ENCODE measurements around the gene CP. TPM values are rescaled to one million over a fixed set of nuclear protein-coding genes. Genes with fewer than 3 reads are reported as not detected.
A peak's percentile ranks its signal among the peaks of the same experiment; 100 is the strongest.

Gene CP
- total and polyA plus RNA-seq, 4 donors, result 565 to 1,748 (median 1,277) TPM

DNA sequence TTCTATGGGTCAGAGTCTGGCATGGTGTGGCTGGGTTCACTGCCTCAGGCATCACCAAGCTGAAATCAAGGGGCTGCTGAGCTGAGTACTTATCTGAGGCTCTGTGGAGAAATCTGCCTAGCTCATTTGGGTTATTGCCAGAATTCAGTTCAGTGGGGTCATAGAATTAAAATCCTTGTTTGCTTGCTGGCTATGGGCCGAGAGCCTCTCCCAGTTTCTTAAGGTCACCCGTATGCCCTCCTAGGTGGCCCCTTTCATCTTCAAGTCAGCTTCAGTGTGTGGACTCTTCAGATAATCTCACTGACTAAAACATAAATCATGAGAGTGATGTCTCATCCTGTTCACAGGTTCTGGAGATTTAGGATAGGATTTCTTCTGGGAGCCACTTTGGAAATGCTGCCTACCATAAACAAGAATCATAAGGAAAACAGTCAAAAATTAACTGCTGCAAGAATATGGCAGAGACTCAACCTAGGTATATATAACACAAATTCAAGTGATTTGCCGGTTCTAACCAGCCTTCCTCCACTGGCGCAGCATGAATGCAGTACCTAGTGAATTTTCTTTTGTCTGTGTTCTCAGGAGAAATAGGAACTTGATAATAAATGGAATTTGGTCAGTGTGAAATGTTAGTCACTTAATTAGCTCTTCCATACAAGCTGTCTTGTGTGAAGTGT is 5.3 kb downstream of the CP start:
- H3K36me3 ChIP-seq (ENCODE audit: control insufficient read depth in 4 of 4, insufficient read depth in 3 of 4, low read depth in 1 of 4, low read length in 3 of 4), result peaks cover 0 to 18% (median 8%) of the 10 kb centered on the region in 4 donors
- peaks cover 0 to 31% (median 13%) of the 10 kb centered on the region in 4 donors for H3K4me1 ChIP-seq (ENCODE audit: control insufficient read depth in 4 of 4, insufficient read depth in 4 of 4, low read length in 3 of 4)
- WGBS, result 33% methylated on average over 4 of the region's 4 CpGs
- DNase-seq (ENCODE audit: low spot score), result no peak
- no peaks in the 10 kb centered on the region for H3K27me3 ChIP-seq (ENCODE audit: control insufficient read depth in 4 of 4, insufficient read depth in 4 of 4, low read length in 3 of 4)
- no peaks in the 10 kb centered on the region for H3K9me3 ChIP-seq (ENCODE audit: control insufficient read depth in 4 of 4, low read length in 3 of 4)
- peak overlapping the region; percentile 52 to 79 (median 58) for H3K4me3 ChIP-seq (ENCODE audit: low read depth in 1 of 3, low read length in 3 of 3)
- TF ChIP-seq JUND (IDR thresholded peaks at IDR 0.05), result peak; percentile 6 to 17
- TF ChIP-seq TAF1 (conservative IDR thresholded peaks at IDR 0.05), result no peak
- peak; percentile 26 for TF ChIP-seq SP1 (IDR thresholded peaks at IDR 0.05)
- TF ChIP-seq HNF4A (conservative IDR thresholded peaks at IDR 0.05), result peak; percentile 27 to 36
- TF ChIP-seq, protein P1, sequence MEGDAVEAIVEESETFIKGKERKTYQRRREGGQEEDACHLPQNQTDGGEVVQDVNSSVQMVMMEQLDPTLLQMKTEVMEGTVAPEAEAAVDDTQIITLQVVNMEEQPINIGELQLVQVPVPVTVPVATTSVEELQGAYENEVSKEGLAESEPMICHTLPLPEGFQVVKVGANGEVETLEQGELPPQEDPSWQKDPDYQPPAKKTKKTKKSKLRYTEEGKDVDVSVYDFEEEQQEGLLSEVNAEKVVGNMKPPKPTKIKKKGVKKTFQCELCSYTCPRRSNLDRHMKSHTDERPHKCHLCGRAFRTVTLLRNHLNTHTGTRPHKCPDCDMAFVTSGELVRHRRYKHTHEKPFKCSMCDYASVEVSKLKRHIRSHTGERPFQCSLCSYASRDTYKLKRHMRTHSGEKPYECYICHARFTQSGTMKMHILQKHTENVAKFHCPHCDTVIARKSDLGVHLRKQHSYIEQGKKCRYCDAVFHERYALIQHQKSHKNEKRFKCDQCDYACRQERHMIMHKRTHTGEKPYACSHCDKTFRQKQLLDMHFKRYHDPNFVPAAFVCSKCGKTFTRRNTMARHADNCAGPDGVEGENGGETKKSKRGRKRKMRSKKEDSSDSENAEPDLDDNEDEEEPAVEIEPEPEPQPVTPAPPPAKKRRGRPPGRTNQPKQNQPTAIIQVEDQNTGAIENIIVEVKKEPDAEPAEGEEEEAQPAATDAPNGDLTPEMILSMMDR (IDR thresholded peaks at IDR 0.05; ENCODE audit: low read depth, low read length, missing input control), result no peak
- TF ChIP-seq RXRA (IDR thresholded peaks at IDR 0.05), result peak; percentile 27 to 60
- no peak for TF ChIP-seq GABPA (IDR thresholded peaks at IDR 0.05 in 1 of 2, conservative IDR thresholded peaks at IDR 0.05 in 1 of 2)
- peak overlapping the region in 1 of 2 donors; percentile 88 for H3K9ac ChIP-seq (ENCODE audit: low read depth in 1 of 2, low read length in 2 of 2)
- H3K27ac ChIP-seq (ENCODE audit: low read depth in 1 of 2, low read length in 2 of 2), result peak overlapping the region; percentile 55 to 85

DNA sequence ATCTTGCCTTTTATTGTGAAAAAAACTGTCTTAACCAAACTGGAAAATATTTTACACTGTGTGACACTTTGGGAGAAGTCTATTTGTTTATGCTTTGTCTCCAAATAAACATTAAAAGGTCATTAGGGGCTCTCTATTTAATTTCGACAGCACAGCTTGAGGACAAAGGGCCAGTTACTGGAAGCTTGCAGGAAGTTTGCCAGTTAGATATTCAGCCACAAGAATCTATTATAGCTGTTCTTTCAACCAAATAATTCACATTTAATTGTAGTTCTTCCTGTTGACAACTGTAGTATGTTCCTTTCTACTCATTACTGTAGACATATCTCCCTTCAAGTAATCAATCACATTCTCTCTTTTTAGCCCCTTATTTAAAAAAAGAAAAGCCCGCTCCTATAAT is 6.1 kb downstream of the CP start:
- Histone ChIP-seq H3K9ac (ENCODE audit: low read depth in 1 of 2, low read length in 2 of 2) (peak overlapping the region; percentile 49 to 88), H3K36me3 (ENCODE audit: control insufficient read depth in 4 of 4, insufficient read depth in 3 of 4, low read depth in 1 of 4, low read length in 3 of 4) (peaks cover 0 to 27% (median 16%) of the 10 kb centered on the region in 4 donors), H3K9me3 (ENCODE audit: control insufficient read depth in 4 of 4, low read length in 3 of 4) (no peaks in the 10 kb centered on the region), H3K27me3 (ENCODE audit: control insufficient read depth in 4 of 4, insufficient read depth in 4 of 4, low read length in 3 of 4) (no peaks in the 10 kb centered on the region), H3K4me3 (ENCODE audit: low read depth in 1 of 3, low read length in 3 of 3) (peak overlapping the region; percentile 35 to 52 (median 41)), H3K4me1 (ENCODE audit: control insufficient read depth in 4 of 4, insufficient read depth in 4 of 4, low read length in 3 of 4) (peaks cover 0 to 31% (median 14%) of the 10 kb centered on the region in 4 donors), H3K27ac (ENCODE audit: low read depth in 1 of 2, low read length in 2 of 2) (peak overlapping the region; percentile 55 to 85)
- no peak for TF ChIP-seq FOXA1 (IDR thresholded peaks at IDR 0.05)
- peak; percentile 23 for TF ChIP-seq FOXA2 (IDR thresholded peaks at IDR 0.05)
- TF ChIP-seq NR2F2 (IDR thresholded peaks at IDR 0.05), result peak; percentile 89
- TF ChIP-seq RXRA (IDR thresholded peaks at IDR 0.05), result peak; percentile 60 to 69
- peak in 1 of 2 donors; percentile 53 for TF ChIP-seq HNF4A (conservative IDR thresholded peaks at IDR 0.05)
- TF ChIP-seq, protein P2, sequence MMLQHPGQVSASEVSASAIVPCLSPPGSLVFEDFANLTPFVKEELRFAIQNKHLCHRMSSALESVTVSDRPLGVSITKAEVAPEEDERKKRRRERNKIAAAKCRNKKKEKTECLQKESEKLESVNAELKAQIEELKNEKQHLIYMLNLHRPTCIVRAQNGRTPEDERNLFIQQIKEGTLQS (IDR thresholded peaks at IDR 0.05), result peak; percentile 30
- peak in 1 of 2 donors; percentile 21 for TF ChIP-seq JUND (IDR thresholded peaks at IDR 0.05)
- no peak for TF ChIP-seq HNF4G (IDR thresholded peaks at IDR 0.05)
- TF ChIP-seq GABPA (IDR thresholded peaks at IDR 0.05 in 1 of 2, conservative IDR thresholded peaks at IDR 0.05 in 1 of 2), result no peak
- peak; percentile 59 for TF ChIP-seq SP1 (IDR thresholded peaks at IDR 0.05)
- TF ChIP-seq, protein P3, sequence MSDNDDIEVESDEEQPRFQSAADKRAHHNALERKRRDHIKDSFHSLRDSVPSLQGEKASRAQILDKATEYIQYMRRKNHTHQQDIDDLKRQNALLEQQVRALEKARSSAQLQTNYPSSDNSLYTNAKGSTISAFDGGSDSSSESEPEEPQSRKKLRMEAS (IDR thresholded peaks at IDR 0.05), result peak; percentile 18
- WGBS, result 35% methylated on average over 2 of the region's 2 CpGs
- no peak for DNase-seq (ENCODE audit: low spot score)

DNA sequence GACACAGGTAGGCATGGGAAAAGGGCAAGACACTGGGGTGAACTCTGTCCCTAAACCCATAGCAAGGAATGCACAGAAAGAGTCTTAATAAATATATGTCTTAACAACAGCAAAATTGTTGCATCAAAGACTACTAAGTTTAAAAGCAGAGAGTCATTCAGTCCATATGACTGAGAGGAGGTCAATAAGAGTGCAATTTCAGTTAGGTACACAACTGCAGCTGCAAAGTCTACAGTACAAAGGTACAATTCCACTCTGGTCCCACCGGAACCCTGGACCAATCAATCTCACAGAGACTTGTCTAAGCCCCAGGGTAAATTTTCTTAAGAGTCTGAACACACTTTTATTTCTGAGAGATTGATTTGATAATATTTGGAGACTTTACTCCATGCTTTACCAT is 6.9 kb downstream of the CP start:
- no peaks in the 10 kb centered on the region for H3K9me3 ChIP-seq (ENCODE audit: control insufficient read depth in 4 of 4, low read length in 3 of 4)
- DNase-seq (ENCODE audit: low spot score), result no peak
- peak overlapping the region in 2 of 3 donors; percentile 31 to 52 for H3K4me3 ChIP-seq (ENCODE audit: low read depth in 1 of 3, low read length in 3 of 3)
- H3K4me1 ChIP-seq (ENCODE audit: control insufficient read depth in 4 of 4, insufficient read depth in 4 of 4, low read length in 3 of 4), result peaks cover 0 to 38% (median 18%) of the 10 kb centered on the region in 4 donors
- H3K27me3 ChIP-seq (ENCODE audit: control insufficient read depth in 4 of 4, insufficient read depth in 4 of 4, low read length in 3 of 4), result no peaks in the 10 kb centered on the region
- peak overlapping the region; percentile 55 to 85 for H3K27ac ChIP-seq (ENCODE audit: low read depth in 1 of 2, low read length in 2 of 2)
- peak overlapping the region in 1 of 2 donors; percentile 88 for H3K9ac ChIP-seq (ENCODE audit: low read depth in 1 of 2, low read length in 2 of 2)
- WGBS, result 33% methylated on average over 1 of the region's 1 CpG
- H3K36me3 ChIP-seq (ENCODE audit: control insufficient read depth in 4 of 4, insufficient read depth in 3 of 4, low read depth in 1 of 4, low read length in 3 of 4), result peaks cover 0 to 35% (median 24%) of the 10 kb centered on the region in 4 donors
- TF ChIP-seq SP1 (IDR thresholded peaks at IDR 0.05), result peak; percentile 92
- peak; percentile 81 for TF ChIP-seq FOXA1 (IDR thresholded peaks at IDR 0.05)
- TF ChIP-seq NR2F2 (IDR thresholded peaks at IDR 0.05), result no peak
- TF ChIP-seq, protein P4, sequence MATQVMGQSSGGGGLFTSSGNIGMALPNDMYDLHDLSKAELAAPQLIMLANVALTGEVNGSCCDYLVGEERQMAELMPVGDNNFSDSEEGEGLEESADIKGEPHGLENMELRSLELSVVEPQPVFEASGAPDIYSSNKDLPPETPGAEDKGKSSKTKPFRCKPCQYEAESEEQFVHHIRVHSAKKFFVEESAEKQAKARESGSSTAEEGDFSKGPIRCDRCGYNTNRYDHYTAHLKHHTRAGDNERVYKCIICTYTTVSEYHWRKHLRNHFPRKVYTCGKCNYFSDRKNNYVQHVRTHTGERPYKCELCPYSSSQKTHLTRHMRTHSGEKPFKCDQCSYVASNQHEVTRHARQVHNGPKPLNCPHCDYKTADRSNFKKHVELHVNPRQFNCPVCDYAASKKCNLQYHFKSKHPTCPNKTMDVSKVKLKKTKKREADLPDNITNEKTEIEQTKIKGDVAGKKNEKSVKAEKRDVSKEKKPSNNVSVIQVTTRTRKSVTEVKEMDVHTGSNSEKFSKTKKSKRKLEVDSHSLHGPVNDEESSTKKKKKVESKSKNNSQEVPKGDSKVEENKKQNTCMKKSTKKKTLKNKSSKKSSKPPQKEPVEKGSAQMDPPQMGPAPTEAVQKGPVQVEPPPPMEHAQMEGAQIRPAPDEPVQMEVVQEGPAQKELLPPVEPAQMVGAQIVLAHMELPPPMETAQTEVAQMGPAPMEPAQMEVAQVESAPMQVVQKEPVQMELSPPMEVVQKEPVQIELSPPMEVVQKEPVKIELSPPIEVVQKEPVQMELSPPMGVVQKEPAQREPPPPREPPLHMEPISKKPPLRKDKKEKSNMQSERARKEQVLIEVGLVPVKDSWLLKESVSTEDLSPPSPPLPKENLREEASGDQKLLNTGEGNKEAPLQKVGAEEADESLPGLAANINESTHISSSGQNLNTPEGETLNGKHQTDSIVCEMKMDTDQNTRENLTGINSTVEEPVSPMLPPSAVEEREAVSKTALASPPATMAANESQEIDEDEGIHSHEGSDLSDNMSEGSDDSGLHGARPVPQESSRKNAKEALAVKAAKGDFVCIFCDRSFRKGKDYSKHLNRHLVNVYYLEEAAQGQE (IDR thresholded peaks at IDR 0.05), result peak; percentile 26
- TF ChIP-seq, protein P3 (IDR thresholded peaks at IDR 0.05), result no peak
- TF ChIP-seq YY1 (IDR thresholded peaks at IDR 0.05), result no peak
- peak; percentile 94 for TF ChIP-seq FOXA2 (IDR thresholded peaks at IDR 0.05)
- peak; percentile 99 to 100 for TF ChIP-seq HNF4A (conservative IDR thresholded peaks at IDR 0.05)
- TF ChIP-seq TAF1 (conservative IDR thresholded peaks at IDR 0.05), result peak; percentile 8
- TF ChIP-seq HNF4G (IDR thresholded peaks at IDR 0.05), result peak; percentile 98
- TF ChIP-seq, protein P2 (IDR thresholded peaks at IDR 0.05), result peak; percentile 68
- TF ChIP-seq GABPA (IDR thresholded peaks at IDR 0.05 in 1 of 2, conservative IDR thresholded peaks at IDR 0.05 in 1 of 2), result peak in 1 of 2 donors; percentile 29
- TF ChIP-seq RAD21 (IDR thresholded peaks at IDR 0.05), result peak in 1 of 2 donors; percentile 48

Data from liver (tissue), 9 donors.